ENCODE measurements around the gene SMARCA2. TPM values are rescaled to one million over a fixed set of nuclear protein-coding genes. Genes with fewer than 3 reads are reported as not detected.

Gene SMARCA2
- total RNA-seq, 4 donors from 2014 or later, result 148 to 217 (median 196) TPM

GRCh38 chr9:2209400-2209799, 194.3 kb downstream of the SMARCA2 start:
- WGBS, 2 donors, result 77% methylated on average over 2 of the region's 2 CpGs
- Histone ChIP-seq H3K27me3 (no peaks in the 10 kb centered on the region), H3K27ac (no peak overlapping the region), H3K36me3 (no peaks in the 10 kb centered on the region), H3K4me1 (no peaks in the 10 kb centered on the region), H3K4me3 (replicated peaks in 1 of 3) (no peak overlapping the region), H3K9me3 (no peaks in the 10 kb centered on the region)
- intact Hi-C loops (cut with DNase I), result no loop called here
- no peak for TF ChIP-seq CTCF (IDR thresholded peaks at IDR 0.05)
- TF ChIP-seq POLR2A (IDR thresholded peaks at IDR 0.05), result no peak
- no peak for DNase-seq

GRCh38 chr9:2210201-2210600, 195.1 kb downstream of the SMARCA2 start:
- Histone ChIP-seq H3K27ac (no peak overlapping the region), H3K27me3 (no peaks in the 10 kb centered on the region), H3K4me3 (replicated peaks in 1 of 3) (no peak overlapping the region), H3K9me3 (no peaks in the 10 kb centered on the region), H3K4me1 (no peaks in the 10 kb centered on the region), H3K36me3 (no peaks in the 10 kb centered on the region)
- TF ChIP-seq POLR2A (IDR thresholded peaks at IDR 0.05), result no peak
- no peak for TF ChIP-seq CTCF (IDR thresholded peaks at IDR 0.05)
- no peak for DNase-seq
- WGBS, 2 donors, result 91 to 100% methylated on average over 2 of the region's 2 CpGs
- intact Hi-C loops (cut with DNase I), result no loop called here

GRCh38 chr9:2213830-2214468, 198.8 kb downstream of the SMARCA2 start:
- H3K36me3 ChIP-seq, result no peaks in the 10 kb centered on the region
- no peaks in the 10 kb centered on the region for H3K27me3 ChIP-seq
- DNase-seq, result no peak
- no peak overlapping the region for H3K27ac ChIP-seq
- intact Hi-C loops (cut with DNase I), result no loop called here
- TF ChIP-seq CTCF (IDR thresholded peaks at IDR 0.05) (no peak), POLR2A (IDR thresholded peaks at IDR 0.05) (no peak)
- H3K4me1 ChIP-seq, result no peaks in the 10 kb centered on the region
- WGBS, 2 donors, result 79 to 92% methylated on average over 6 of the region's 6 CpGs
- H3K4me3 ChIP-seq (replicated peaks in 1 of 3), result no peak overlapping the region
- no peaks in the 10 kb centered on the region for H3K9me3 ChIP-seq

- 89 to 91% methylated on average over 5 of the region's 5 CpGs for WGBS, 2 donors
- no peaks in the 10 kb centered on the region for H3K27me3 ChIP-seq
- DNase-seq, result no peak
Observed at GRCh38 chr9:2214707-2215106, 199.6 kb downstream of the SMARCA2 start.

More at GRCh38 chr9:2214707-2215106, 199.6 kb downstream of the SMARCA2 start:
- Histone ChIP-seq H3K4me3 (replicated peaks in 1 of 3) (no peak overlapping the region), H3K9me3 (no peaks in the 10 kb centered on the region), H3K27ac (no peak overlapping the region), H3K4me1 (no peaks in the 10 kb centered on the region), H3K36me3 (no peaks in the 10 kb centered on the region)
- intact Hi-C loops (cut with DNase I), result no loop called here
- TF ChIP-seq POLR2A (IDR thresholded peaks at IDR 0.05), result no peak
- TF ChIP-seq CTCF (IDR thresholded peaks at IDR 0.05), result no peak

All from thyroid gland (tissue), 4 donors.